ENCODE measurements around the gene KCNA2.

KCNA2 gene

DNA sequence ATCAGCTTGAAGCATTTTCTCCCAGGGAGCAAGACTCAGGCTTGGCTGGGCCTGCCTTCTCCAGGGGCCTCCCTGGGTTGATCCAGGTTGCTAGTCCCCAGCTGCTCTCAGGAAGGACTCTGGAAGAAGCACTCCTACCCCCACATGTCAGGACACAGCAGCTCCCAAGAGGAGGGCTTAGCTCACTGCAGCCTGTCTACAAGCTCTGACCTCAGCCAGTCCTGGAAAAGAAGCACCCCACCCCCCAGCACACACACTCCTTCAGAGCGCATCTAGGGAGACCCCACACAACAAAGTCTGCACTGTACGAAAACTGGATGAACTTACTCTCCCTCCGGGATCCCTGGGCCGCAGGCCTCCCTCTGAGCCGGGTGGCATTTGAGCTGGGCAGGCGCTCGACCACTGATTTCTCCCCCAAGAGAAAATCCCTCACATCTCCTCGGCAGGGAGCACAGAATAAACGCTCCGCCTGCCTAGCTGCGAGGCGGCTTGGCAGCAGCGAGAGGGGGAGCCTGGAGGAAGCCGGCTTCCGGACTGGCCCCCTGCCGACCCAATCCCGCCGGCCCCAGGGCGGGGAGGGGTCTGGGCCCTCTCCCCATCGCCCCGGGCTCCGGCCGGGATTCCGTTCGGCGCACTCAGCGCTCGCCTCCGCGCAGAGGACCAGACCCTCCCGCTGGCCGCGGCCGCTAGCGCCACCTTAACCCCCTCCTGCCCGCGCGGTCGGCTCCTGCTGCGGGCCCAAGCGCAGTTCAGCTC is at the start of gene KCNA2:
KCNA2 (minus strand) TSS at position 458 of the 756 bp plus-strand sequence. CDS start 1,576 bp downstream, outside the sequence.
- DNase-seq, result no peak

DNA sequence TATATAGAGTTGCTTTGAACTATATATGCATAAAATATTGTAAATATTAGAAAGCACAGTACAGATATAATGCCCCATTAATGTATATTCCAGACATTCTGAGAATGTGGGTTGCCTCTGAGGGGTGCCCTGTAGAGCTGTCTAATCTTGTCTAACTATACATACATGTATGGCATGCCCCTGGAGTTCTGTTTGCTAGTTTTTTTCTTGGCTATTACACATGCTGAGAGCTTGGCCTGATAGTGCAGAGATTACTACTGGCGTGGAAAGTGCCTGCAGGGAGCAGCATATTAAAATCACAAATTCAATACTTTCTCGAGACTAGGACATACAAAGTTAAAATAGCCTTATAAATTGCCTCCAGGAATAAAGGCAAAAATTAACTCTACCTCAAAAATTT is 44.5 kb upstream of the KCNA2 start:
- DNase-seq, result no peak

DNA sequence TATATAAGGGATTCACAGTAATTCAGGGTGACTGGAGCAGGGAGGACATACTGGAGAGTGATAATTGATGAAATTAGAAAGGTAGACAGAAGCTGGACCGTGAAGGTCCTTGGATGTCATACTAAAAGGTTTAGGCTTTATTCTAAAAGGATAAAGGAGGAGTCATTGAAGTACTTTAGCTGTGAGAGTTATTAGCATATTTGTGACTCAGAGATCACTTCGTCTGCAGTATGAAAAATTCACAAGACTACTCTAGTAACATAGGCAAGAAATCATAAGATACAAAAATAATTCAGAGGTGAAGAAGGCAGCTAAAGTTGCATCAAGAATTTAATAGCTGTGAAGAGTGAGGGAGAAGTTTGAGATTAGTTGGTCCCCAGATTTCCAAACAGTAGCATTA is 42.3 kb upstream of the KCNA2 start:
- no peak for DNase-seq

DNA sequence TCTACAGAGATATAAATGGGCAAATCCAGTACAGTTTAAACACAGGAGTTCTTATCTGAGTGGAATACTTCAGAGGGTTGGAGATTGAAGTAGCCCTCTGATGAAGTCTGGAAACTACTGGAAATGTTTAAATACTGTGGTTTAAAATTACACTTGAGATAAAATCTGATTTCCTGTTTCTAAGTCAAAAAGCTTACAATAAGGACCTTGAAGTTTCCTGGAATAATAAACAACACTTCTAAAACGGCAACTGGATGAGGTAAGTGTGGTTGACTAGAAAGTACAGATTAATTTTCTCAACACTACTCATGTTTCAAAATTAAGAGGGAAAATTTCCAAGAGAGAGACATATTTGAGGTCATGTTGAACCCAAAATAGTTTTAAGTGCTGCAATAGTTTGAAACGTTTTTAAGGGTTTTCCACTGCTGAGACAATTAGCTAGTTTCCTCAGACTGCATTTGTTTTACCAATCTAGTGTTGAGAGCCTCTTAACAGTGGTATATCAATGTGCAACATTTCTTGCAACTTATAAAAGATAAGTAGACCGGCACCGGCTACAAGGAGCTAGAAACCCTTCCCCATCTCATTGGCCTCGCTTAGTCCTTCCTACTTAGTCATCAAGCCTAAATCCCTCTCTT is 41.2 kb upstream of the KCNA2 start:
- DNase-seq, result peak; percentile 75

DNA sequence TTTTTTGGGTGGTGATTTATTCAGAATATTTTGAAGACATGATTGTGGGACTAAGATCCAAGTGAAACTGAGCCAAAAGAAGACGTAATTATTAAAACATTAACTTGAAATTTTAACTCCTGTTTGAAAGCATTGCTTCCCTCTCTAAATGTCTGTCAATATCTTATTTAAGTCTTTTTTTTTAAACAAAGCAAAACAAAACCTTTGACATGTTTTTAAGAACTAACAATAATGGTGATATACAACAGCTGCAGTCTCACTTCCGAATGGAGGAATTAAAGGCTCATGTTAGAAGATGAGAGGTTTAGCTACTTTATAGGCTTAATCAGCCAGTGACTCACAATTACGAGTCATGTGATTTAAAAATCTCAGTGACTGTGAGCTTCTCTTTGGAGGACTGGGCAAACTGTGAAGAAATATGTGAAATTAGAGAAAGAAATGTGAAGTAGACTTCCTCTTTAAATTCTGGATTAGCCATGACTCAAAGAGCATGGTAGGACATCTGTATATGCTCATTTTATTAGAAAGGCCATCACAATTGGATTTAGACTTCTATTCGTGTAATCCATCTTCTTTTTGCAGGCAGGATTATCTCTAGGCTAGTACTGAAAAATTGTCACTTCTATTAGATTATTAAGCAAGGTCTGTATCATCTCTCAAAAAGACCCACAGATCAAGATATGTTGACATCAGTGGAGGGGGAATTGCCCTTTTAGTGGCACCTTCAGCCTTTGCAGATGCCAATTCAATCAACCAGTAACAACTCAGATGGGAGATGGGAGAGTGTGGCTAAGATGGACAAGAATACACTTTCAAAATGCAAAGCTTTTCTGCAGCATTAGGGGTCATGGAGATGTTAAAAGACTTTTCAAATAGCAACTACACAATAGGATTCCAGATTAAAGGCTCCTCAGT is 39.9 kb upstream of the KCNA2 start:
- DNase-seq, result no peak

DNA sequence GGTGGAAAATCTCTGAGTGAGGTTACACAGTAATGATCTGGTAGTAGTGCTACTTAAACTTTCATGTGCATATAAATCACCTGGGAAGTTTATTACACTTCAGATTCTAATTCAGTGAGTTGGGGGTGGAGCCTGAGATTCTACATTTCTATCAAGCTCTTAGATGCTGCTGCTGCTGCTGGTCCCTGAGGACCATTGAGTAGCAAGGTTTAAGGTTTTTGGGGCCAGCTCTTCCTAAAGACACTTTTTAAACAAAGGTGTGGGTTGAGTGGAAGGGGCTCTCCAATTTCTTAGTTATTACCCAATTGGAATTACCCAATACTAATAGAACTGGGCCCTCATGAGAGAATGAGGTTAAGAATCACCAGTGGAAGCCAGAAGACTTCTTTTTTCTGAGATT is 39.1 kb upstream of the KCNA2 start:
- DNase-seq, result no peak

DNA sequence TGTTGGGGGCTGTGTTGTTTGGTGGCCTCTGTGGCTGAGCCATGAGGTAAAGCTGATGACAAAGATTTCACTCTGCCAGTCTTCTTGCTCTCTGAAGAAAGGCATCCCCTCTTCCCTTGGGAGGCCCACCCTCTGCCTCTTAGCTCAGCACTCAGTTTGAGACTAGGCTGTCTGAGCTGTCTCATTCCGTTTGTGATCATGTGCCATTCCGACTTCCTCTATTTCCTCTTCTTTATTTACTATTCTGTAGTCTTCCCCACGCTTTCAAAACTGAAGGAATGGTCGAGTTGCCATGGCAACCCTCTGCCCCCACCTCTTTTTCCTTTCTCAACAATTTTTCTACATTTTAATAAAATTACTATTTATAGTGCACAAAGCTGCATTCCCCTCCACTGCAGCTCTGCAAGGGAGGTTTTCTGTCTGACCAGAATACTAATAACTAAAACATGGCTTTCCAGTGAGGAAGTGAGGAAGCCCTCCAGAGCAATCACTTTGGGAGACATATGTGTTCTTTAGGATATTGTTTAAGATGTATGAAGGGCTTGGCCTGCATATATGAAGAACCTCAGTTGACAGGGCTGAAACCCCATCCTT is 37.8 kb upstream of the KCNA2 start:
- no peak for DNase-seq

DNA sequence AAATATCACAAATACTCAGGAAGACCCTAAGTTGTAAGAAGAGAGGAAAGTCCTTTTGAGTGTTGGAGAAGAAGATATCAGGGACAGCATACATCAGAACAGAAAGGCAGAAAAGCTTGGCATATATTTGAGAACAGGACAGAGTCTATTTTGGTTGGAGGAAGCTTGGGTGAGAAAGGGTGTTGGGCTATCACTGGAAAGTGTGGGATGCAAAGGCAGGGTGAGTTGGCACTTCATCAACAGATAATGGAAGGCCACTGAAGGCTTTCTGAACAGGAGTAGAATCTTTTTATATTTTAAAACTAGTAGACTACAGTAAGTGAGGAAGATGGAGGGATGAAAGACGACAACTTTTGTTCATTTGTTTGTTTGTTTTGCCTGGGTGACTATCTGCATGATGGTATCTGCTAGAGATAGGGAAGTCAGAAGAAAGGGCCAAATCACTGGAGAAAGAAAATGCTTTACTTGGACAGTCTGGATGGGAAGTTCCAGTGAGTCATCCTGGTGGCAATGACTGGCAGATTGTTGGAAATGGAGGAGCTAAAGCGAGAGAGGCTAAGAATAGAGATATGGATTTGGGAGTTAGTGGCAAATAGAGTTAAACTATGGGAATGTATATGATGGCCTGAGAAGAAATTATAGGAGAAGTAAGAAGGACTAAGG is 33.7 kb upstream of the KCNA2 start:
- DNase-seq, result no peak

DNA sequence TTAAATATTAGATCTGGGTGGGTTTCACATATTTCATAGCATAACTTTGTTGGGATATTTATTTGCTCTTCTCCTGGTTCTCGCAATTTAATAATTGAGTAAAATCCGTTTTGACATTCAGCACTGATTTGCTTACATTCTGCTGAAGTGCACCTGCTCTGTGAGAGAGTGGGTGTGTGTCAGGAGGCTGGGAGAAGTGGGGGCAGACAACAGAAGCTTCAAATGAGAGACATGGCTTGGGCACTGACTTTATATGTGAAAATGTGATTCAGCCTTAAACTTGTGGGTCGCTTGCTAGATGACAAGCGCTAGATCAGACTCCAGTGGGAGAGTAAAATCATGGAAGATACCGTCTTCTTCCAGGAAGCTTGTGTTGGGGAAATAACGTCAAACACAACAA is 32.4 kb upstream of the KCNA2 start:
- DNase-seq, result no peak

DNA sequence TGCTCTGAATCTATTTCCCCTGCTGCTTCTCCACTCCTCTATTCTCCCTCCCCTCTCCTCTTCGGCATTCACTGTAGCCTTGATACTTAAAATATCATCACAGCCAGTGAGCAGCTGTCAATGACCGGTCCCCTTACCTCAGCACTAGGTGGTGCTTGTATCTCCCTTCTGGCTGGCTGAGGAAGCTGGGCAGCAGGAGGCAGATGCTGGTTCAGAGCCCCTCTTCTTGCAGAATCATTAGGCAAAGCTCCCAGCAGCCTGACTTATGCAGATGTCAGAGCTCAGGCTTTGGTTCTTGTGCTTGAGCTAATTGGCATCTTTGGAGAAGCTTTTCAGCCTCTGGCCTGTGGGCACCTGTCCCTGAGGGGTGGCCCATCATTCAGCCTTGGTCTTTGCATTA is 31.9 kb upstream of the KCNA2 start:
- DNase-seq, result no peak

DNA sequence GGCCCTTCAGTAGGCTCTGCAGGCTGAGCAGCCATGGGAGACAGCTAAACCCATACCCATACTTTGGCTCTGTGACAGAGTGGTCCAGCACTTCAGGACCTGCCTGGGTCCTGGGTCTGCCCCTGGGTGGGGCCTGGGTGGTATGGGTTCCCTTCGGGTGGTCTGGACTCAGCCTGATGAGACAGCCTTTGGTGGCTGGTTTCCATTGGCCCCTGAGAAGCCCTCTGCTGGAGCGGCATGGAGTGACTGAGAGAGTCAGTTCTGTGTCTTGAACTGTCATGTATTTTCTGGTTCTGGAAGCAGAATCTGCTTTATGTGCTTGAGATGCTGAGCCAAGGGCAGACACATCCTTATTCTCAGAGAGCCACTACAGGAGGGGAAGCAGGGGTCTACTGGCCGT is 31.3 kb upstream of the KCNA2 start:
- no peak for DNase-seq

DNA sequence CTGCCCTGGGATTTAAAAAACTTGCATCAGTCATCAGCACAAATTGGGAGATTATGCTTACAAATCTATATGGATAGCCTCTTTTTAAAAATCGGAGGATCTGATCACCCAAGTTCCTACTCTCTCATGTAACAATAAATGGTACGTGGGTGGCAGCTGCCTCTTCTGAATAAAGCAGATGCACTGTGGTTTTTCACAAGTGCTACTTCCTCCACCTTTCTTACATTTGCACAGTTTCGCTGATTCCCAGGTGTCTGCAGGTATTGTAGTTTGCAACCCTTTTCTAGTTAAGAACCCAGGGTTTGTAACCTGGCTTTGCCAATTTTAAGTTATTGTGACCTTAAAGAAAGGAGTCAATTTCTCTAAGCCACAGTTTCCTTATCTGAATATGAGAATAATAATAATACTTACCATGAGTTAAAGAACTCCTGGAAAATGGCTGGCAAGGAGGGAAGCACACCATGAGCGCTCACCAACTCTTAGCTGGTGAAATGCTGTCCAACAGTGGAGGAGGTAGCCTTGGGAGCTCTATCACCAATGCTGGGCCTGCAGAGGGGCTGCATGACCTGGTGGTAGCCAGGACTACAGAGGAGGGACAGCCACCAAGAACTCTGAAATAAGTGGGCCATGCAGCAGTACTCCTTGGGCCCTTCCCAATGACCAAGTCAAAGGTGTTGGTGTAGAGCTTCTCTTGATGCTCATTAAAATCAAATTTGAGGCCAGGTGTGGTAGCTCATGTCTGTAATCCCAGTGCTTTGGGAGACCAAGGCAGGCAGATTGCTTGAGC is 30.2 kb upstream of the KCNA2 start:
- DNase-seq, result peak; percentile 50

DNA sequence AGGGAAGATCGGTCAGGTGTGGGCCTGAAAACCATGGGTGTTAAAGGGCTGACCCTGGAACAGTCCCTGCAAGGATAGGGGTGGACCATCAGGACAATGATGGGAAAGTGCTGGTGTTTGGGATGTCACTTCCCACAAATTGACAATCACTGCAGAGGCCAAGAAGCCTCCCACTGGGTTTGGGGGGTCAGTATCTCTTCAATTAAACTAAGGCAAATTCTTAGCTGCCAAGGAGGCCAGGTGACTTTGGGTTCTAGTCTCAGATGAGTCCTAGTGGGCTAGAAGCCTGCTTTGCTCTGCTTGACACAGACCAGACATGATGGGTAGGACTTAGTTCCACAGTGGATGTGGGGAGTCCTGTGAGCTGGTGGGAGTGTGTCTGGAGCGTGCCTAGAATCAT is 29.3 kb upstream of the KCNA2 start:
- DNase-seq, result no peak

DNA sequence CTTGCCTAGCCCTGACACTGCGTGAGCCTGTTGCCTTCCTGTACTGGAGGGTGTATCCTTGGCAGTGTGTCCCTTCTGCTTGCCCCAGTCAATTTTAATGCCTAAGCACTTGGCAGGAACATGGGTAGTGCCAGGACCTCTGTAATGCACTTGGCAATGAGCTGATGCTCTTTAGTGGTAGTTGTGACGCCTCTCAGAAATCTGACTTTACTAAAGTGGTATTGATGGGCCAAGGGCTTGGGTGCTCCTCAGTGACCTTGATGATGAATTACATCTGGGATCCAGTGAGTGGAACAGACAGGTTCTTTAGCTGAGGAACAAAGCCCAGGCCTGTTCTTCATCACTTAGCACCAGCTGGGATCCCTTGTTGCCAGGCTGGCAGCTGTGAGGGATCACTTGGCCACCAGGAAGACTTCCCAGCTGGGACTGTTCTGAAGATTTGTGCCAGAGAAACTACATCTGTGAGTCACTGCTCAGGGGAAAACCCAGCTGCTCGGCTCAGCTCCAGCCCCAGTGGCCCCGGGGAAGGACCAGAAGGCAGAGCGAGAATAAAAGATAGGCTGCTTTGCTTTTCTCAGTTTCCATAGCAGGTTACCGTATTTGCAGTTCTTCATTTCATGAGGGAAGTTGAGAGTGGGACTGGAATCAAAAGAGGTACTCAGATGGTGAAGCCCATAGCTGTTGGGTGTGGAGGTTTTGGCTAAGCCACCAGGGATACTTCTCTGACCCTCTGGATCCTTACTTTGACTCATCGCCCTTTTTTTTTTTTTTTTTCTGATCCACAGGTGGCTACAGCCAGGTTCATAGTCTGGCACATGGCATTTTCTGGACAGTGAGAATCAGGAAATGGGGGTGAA is 28.5 kb upstream of the KCNA2 start:
- DNase-seq, result peak; percentile 80

DNA sequence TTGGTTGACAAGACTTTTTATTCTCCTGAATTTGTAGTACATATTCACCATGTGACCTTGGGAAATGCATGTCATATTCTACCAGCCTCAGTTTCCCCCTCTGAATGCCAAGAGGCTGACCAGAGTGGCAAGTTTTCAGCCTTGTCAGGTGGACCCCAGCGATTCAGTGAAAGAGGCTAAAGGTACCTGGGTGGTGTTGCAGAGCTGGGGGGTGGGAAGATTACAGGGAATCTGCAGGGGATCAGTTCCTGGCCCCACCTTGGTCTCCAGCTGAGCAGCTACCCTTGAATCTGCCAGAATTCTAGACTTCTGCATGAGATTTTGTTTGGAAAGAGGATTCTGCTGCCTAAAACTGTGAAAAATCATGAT is 27.9 kb upstream of the KCNA2 start:
- no peak for DNase-seq

DNA sequence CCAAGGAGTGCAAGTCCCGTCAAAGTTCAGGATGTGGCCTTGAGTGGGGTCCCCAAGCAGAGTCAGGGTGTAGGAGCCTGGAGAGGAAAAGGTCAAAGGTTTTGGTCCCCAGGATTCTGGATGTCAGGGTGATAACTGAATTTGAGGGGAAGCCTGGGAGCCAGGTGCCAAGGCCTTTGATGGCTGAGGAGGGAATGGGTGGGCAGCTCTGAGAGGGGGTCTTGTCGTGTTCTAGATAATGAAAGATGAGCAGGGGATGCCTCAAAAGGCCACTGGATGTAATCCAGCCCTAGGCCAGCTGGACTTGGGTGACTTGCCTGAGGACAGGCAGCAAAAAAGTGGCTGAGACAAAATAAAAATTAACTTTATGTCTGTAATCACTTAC is 27.5 kb upstream of the KCNA2 start:
- DNase-seq, result no peak

DNA sequence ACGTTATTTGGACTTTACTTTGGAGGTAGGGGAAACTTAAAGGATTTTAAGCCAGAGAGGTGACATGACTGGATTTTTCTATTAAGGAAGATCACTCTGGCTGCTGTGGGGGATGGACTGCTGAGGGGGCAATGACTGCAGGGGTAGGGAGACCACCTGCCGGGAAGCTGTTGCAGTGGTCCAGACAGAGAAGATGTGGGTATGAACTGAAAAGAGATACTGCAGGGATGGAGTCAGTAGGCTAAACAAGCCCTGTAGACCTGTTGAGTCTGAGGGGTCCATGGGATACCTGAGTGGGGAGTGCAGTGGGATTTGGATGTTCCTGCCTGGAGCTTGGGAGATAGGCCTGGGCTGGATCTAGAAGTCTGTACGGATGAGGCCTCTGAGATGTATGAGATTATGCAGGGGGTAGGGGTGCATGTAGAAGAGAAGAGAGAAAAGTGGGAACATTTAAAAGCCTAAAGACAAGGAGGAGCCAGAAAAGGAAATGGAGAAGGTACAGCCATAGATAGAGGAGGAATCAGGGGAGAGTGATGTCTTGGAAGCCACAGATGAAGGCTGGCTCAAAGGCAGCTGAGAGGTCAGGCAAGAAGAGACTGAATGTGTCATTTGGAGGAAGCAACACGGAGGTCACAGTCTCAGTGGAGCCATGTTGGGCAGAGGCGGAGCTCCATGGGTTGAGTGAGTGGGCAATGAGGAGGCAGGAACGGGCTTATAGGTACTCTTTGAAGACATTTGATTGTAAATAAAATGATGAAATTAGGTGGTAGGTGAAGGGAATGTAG is 25.9 kb upstream of the KCNA2 start:
- DNase-seq, result no peak

DNA sequence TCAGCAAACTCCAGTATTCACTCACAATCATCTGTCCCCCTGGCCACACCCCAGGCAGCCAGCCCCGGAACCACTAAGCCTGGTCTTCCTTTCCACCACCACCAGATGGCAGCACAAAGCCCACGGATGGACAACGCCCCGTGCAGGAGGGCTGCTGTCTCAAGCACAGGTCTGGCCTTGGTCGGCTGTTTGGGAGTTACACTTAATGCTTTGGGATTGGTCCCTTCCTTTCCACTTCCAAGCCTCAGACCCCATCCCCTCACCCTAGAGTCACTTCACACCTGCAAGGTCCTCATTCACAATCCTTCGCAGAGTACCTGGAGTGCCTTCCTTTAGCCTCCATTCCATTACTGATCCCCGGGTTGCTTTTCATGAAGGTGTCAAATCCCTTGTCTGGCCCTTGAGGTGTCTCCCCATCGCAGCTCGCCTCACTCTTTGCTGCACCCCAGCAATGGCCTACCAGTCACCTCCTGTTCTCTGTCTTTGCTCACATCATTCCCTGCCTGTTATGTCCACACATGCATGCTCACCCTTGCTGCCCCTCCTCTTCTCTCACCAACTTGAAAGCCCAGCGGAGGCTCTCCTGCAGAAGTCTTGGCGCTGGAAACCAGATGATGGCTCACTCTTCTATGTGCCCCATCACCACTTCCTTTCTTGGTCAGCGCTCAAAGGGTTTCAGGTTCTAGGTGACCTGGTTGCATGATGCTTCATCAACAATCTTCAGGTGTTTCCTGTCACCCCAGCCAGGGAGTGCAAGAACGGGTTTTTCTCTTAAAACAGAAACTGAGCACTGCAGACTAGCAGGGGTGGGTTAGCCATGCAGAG is 24.9 kb upstream of the KCNA2 start:
- DNase-seq, result peak; percentile 89
